ENCODE results near the gene PLEKHA8. TPM values are rescaled to one million over a fixed set of nuclear protein-coding genes. Genes with fewer than 3 reads are reported as not detected.

PLEKHA8 gene
- total and polyA plus RNA-seq, 4 donors: 2.7 to 16.7 (median 6.5) TPM

GRCh38 chr7:30027740-30028215, 434 bp upstream of the PLEKHA8 start:
- no peak for ATAC-seq (ENCODE audit: insufficient read depth, low FRiP score)
- Histone ChIP-seq H3K9me3 (ENCODE audit: control insufficient read depth in 4 of 4, insufficient read depth in 3 of 4, low read length in 3 of 4) (no peaks in the 10 kb centered on the region), H3K36me3 (ENCODE audit: control insufficient read depth in 4 of 4, insufficient read depth in 4 of 4, low read length in 4 of 4) (peaks cover 0 to 3% (median 0%) of the 10 kb centered on the region in 4 donors), H3K9ac (ENCODE audit: insufficient read depth in 1 of 2, low read length in 2 of 2) (peak overlapping the region in 1 of 2 donors; percentile 78), H3K4me3 (peak overlapping the region; percentile 49), H3K27me3 (ENCODE audit: control insufficient read depth in 3 of 3, insufficient read depth in 3 of 3, low read length in 2 of 3) (no peaks in the 10 kb centered on the region), H3K27ac (ENCODE audit: low read depth in 1 of 2, low read length in 1 of 2) (peak overlapping the region; percentile 89 to 94), H3K4me1 (ENCODE audit: control insufficient read depth in 5 of 5, insufficient read depth in 5 of 5, low read length in 5 of 5) (peaks cover 4 to 32% (median 11%) of the 10 kb centered on the region in 5 donors)
- DNase-seq: peak in 1 of 3 donors; percentile 56
- 3 to 5% methylated on average over 9 of the region's 9 CpGs for WGBS, 2 donors
- TF ChIP-seq CTCF (IDR thresholded peaks at IDR 0.05; ENCODE audit: control extremely low read depth, extremely low read depth): no peak

GRCh38 chr7:30028749-30029635, 780 bp downstream of the PLEKHA8 start:
- WGBS, 2 donors: 0 to 1% methylated on average over 32 to 42 of the region's 42 CpGs
- Histone ChIP-seq H3K9ac (ENCODE audit: insufficient read depth in 1 of 2, low read length in 2 of 2) (peak overlapping the region; percentile 30 to 93), H3K36me3 (ENCODE audit: control insufficient read depth in 4 of 4, insufficient read depth in 4 of 4, low read length in 4 of 4) (peaks cover 0 to 3% (median 0%) of the 10 kb centered on the region in 4 donors), H3K27me3 (ENCODE audit: control insufficient read depth in 3 of 3, insufficient read depth in 3 of 3, low read length in 2 of 3) (no peaks in the 10 kb centered on the region), H3K4me3 (peak overlapping the region; percentile 92), H3K27ac (ENCODE audit: low read depth in 1 of 2, low read length in 1 of 2) (peak overlapping the region; percentile 89 to 94), H3K9me3 (ENCODE audit: control insufficient read depth in 4 of 4, insufficient read depth in 3 of 4, low read length in 3 of 4) (no peaks in the 10 kb centered on the region), H3K4me1 (ENCODE audit: control insufficient read depth in 5 of 5, insufficient read depth in 5 of 5, low read length in 5 of 5) (peaks cover 1 to 32% (median 11%) of the 10 kb centered on the region in 5 donors)
- no peak for TF ChIP-seq CTCF (IDR thresholded peaks at IDR 0.05; ENCODE audit: control extremely low read depth, extremely low read depth)
- ATAC-seq (ENCODE audit: insufficient read depth, low FRiP score) (peak; percentile 20), DNase-seq (peak; percentile 58 to 73 (median 58))

GRCh38 chr7:30029696-30030095, 1.5 kb downstream of the PLEKHA8 start:
- no peak overlapping the region for H3K27ac ChIP-seq (ENCODE audit: low read depth in 1 of 2, low read length in 1 of 2)
- no peaks in the 10 kb centered on the region for H3K9me3 ChIP-seq (ENCODE audit: control insufficient read depth in 4 of 4, insufficient read depth in 3 of 4, low read length in 3 of 4)
- DNase-seq (peak in 1 of 3 donors; percentile 12), ATAC-seq (ENCODE audit: insufficient read depth, low FRiP score) (no peak)
- H3K27me3 ChIP-seq (ENCODE audit: control insufficient read depth in 3 of 3, insufficient read depth in 3 of 3, low read length in 2 of 3): no peaks in the 10 kb centered on the region
- peaks cover 0 to 3% (median 0%) of the 10 kb centered on the region in 4 donors for H3K36me3 ChIP-seq (ENCODE audit: control insufficient read depth in 4 of 4, insufficient read depth in 4 of 4, low read length in 4 of 4)
- WGBS, 2 donors: 34 to 47% methylated on average over 6 of the region's 6 CpGs
- H3K4me1 ChIP-seq (ENCODE audit: control insufficient read depth in 5 of 5, insufficient read depth in 5 of 5, low read length in 5 of 5): peaks cover 1 to 31% (median 11%) of the 10 kb centered on the region in 5 donors
- H3K4me3 ChIP-seq: no peak overlapping the region
- peak overlapping the region in 1 of 2 donors; percentile 93 for H3K9ac ChIP-seq (ENCODE audit: insufficient read depth in 1 of 2, low read length in 2 of 2)
- no peak for TF ChIP-seq CTCF (IDR thresholded peaks at IDR 0.05; ENCODE audit: control extremely low read depth, extremely low read depth)
